Transverse colon (tissue), 4 donors: Measurements from ENCODE around the gene KAT6B.

ENCODE experiments used
- EP300 ChIP-seq: sonication (generic); formaldehyde crosslinking; IDR thresholded peaks from one replicate; pipeline ENCODE4 v1.6.1; 2017; ENCODE audit warnings: antibody characterized with exemption, low read depth
- POLR2A ChIP-seq: fragments of 450-650 bp; IDR thresholded peaks from one replicate; pipeline ENCODE4 v1.6.1; 2016; ENCODE audit warnings: antibody characterized with exemption, mild to moderate bottlenecking, moderate library complexity
- POLR2AphosphoS5 ChIP-seq, 3 donors: sonication (generic); formaldehyde crosslinking; IDR thresholded peaks; one replicate each; pipeline ENCODE4 v1.6.1; 2016; ENCODE audit warnings: antibody characterized with exemption in 3 of 3
- TF ChIP-seq, protein P1 (sequence below), 5 experiments: fragments of 200-600 bp in 3 of 5; fragments of 450-650 bp in 2 of 5; sonication (generic) in 3 of 5; IDR thresholded peaks; 1 replicate in 2 of 5; 2 replicates in 3 of 5; pipeline ENCODE4 v1.5.1; 2016 to 2017; ENCODE audit warnings: antibody characterized with exemption in 5 of 5, inconsistent platforms in 3 of 5, mild to moderate bottlenecking in 2 of 5, moderate library complexity in 1 of 5

DNA sequence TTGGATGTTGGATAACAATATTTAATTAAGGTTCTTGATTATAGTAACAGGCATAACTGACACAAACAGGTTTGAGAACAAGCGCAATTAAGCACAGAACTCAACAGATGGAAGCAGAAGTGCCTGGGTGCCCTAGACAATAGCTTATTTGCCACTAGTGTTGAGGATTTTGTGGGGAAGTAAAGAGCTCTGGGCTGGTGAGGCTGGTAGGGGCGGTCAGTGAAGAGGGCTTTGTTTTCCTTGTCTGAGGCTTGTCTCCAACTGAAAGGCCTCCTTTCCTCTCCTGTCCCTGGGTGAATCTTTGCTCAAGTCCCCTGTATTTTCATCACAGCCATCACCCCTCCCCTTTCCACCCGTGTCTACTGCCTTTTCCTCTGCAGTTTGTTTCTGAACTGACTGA is 104.6 kb downstream of the KAT6B start:
- TF ChIP-seq, protein P1, sequence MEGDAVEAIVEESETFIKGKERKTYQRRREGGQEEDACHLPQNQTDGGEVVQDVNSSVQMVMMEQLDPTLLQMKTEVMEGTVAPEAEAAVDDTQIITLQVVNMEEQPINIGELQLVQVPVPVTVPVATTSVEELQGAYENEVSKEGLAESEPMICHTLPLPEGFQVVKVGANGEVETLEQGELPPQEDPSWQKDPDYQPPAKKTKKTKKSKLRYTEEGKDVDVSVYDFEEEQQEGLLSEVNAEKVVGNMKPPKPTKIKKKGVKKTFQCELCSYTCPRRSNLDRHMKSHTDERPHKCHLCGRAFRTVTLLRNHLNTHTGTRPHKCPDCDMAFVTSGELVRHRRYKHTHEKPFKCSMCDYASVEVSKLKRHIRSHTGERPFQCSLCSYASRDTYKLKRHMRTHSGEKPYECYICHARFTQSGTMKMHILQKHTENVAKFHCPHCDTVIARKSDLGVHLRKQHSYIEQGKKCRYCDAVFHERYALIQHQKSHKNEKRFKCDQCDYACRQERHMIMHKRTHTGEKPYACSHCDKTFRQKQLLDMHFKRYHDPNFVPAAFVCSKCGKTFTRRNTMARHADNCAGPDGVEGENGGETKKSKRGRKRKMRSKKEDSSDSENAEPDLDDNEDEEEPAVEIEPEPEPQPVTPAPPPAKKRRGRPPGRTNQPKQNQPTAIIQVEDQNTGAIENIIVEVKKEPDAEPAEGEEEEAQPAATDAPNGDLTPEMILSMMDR (IDR thresholded peaks at IDR 0.05) = no peak
- TF ChIP-seq POLR2AphosphoS5 (IDR thresholded peaks at IDR 0.05) (no peak), POLR2A (no peak), EP300 (no peak)
